IMR-90 (cell line): ENCODE data around the gene WDR48. TPM values are rescaled to one million over a fixed set of nuclear protein-coding genes. Genes with fewer than 3 reads are reported as not detected.

ENCODE experiments used
- ATAC-seq: fragments of 200-7000 bp; cut with Tn5 transposase; 2 replicates; pipeline ENCODE4 v1.9.1; 2020; ENCODE audit warnings: low read depth, mild to moderate bottlenecking, moderate library complexity
- BruUV-seq: library from RNA; stranded (reverse); fragments of 400-500 nt; replicated peaks from 2 replicates; lab custom pipeline; 2021; lab: Mats Ljungman, UMichigan
- CTCF ChIA-PET: fragments of 300-600 bp; formaldehyde crosslinking; extraction: SDS; loops from one replicate; lab custom pipeline; 2021; ENCODE audit warnings: antibody characterized with exemption; lab: Yijun Ruan, JAX
- POLR2A ChIA-PET: fragments of 300-600 bp; sonication (Branson Sonifier 250); formaldehyde crosslinking; loops from one replicate; lab custom pipeline; 2022; ENCODE audit warnings: antibody characterized with exemption; ENCODE audit not compliant: unreplicated experiment; lab: Charles Lee
- DNase-seq: peaks from one replicate; pipeline ENCODE4 v3.0.0; 2013
- H2AFZ ChIP-seq: replicated peaks from 2 replicates; pipeline ENCODE3; 2013; ENCODE audit warnings: low read length, mild to moderate bottlenecking; ENCODE audit not compliant: poor library complexity
- H2AK5ac ChIP-seq: 2 replicates; pipeline ENCODE4 v1.6.1; 2013; ENCODE audit warnings: low read depth, low read length, inconsistent platforms
- H2AK9ac ChIP-seq: replicated peaks from 2 replicates; pipeline ENCODE3; 2013; ENCODE audit warnings: mild to moderate bottlenecking, low read depth, low read length, moderate library complexity; ENCODE audit not compliant: poor library complexity
- H2BK120ac ChIP-seq: 2 replicates; pipeline ENCODE4 v1.6.1; 2013; ENCODE audit warnings: low read depth, low read length, inconsistent platforms
- H2BK15ac ChIP-seq: 3 replicates; pipeline ENCODE4 v1.6.1; 2013; ENCODE audit warnings: low read depth, low read length, inconsistent platforms
- H2BK20ac ChIP-seq: 2 replicates; pipeline ENCODE4 v1.6.1; 2013; ENCODE audit warnings: low read depth, mild to moderate bottlenecking, inconsistent platforms, low read length, moderate library complexity
- H2BK5ac ChIP-seq: 2 replicates; pipeline ENCODE4 v1.6.1; 2013; ENCODE audit warnings: mild to moderate bottlenecking, low read depth, low read length, inconsistent platforms; ENCODE audit not compliant: poor library complexity, severe bottlenecking
- H3K14ac ChIP-seq: replicated peaks from 2 replicates; pipeline ENCODE4 v1.6.1; 2013; ENCODE audit warnings: low read depth, low read length, inconsistent platforms
- H3K18ac ChIP-seq: 2 replicates; pipeline ENCODE4 v1.6.1; 2013; ENCODE audit warnings: low read depth, low read length, control low read depth
- H3K23ac ChIP-seq: 2 replicates; pipeline ENCODE4 v1.6.1; 2013; ENCODE audit warnings: low read depth, low read length, inconsistent platforms
- H3K27ac ChIP-seq: 2 replicates; pipeline ENCODE4 v1.5.1; 2013; ENCODE audit warnings: mild to moderate bottlenecking, control low read depth, low read length; ENCODE audit not compliant: insufficient read depth
- H3K27me3 ChIP-seq: 2 replicates; pipeline ENCODE4 v1.6.1; 2013; ENCODE audit warnings: low read length; ENCODE audit not compliant: control insufficient read depth, insufficient read depth
- H3K36me3 ChIP-seq: 2 replicates; pipeline ENCODE4 v1.6.1; 2013; ENCODE audit warnings: low read length, mixed read lengths; ENCODE audit not compliant: control insufficient read depth, insufficient read depth
- H3K4ac ChIP-seq: 2 replicates; pipeline ENCODE4 v1.6.1; 2013; ENCODE audit warnings: low read depth, low read length, inconsistent platforms
- H3K4me1 ChIP-seq: 2 replicates; pipeline ENCODE4 v1.6.1; 2013; ENCODE audit warnings: low read length, mixed read lengths; ENCODE audit not compliant: control insufficient read depth, insufficient read depth
- H3K4me2 ChIP-seq: 2 replicates; pipeline ENCODE4 v1.6.1; 2013; ENCODE audit warnings: low read depth, mild to moderate bottlenecking, control low read depth, low read length, moderate library complexity
- H3K4me3 ChIP-seq: 2 replicates; pipeline ENCODE4 v1.5.1; 2013; ENCODE audit warnings: low read depth, mild to moderate bottlenecking, control low read depth, low read length, moderate library complexity; ENCODE audit not compliant: insufficient read depth
- H3K56ac ChIP-seq: 2 replicates; pipeline ENCODE4 v1.6.1; 2013; ENCODE audit warnings: low read length, inconsistent platforms; ENCODE audit not compliant: insufficient read depth; ENCODE audit errors: extremely low read depth
- H3K79me1 ChIP-seq, 2 experiments: 2 replicates each; pipeline ENCODE4 v1.6.1; 2013; ENCODE audit warnings: low read length in 2 of 2, inconsistent platforms in 1 of 2, low read depth in 1 of 2
- H3K9ac ChIP-seq: 2 replicates; pipeline ENCODE4 v1.6.1; 2013; ENCODE audit warnings: low read depth, low read length, control low read depth
- H3K9me1 ChIP-seq: 2 replicates; pipeline ENCODE4 v1.6.1; 2013; ENCODE audit warnings: low read length, inconsistent platforms; ENCODE audit not compliant: insufficient read depth
- H3K9me3 ChIP-seq: 2 replicates; pipeline ENCODE4 v1.6.1; 2013; ENCODE audit warnings: low read length; ENCODE audit not compliant: control insufficient read depth, insufficient read depth
- H4K20me1 ChIP-seq: 2 replicates; pipeline ENCODE4 v1.6.1; 2013; ENCODE audit warnings: low read length, inconsistent platforms; ENCODE audit not compliant: insufficient read depth
- H4K5ac ChIP-seq: 2 replicates; pipeline ENCODE4 v1.6.1; 2013; ENCODE audit warnings: mild to moderate bottlenecking, low read depth, low read length, control low read depth
- H4K8ac ChIP-seq, 2 experiments: 2 replicates each; pipeline ENCODE4 v1.6.1; 2013; ENCODE audit warnings: low read depth in 2 of 2, low read length in 2 of 2, control low read depth in 1 of 2, inconsistent platforms in 1 of 2
- H4K91ac ChIP-seq: 2 replicates; pipeline ENCODE4 v1.6.1; 2013; ENCODE audit warnings: low read depth, low read length, inconsistent platforms; ENCODE audit not compliant: insufficient read depth
- POLR2A ChIP-seq: IDR thresholded peaks from 2 replicates; pipeline ENCODE4 v1.6.1; 2012; ENCODE audit warnings: mild to moderate bottlenecking, low read depth, low read length
- RCOR1 ChIP-seq: IDR thresholded peaks from 2 replicates; pipeline ENCODE4 v1.6.1; 2012; ENCODE audit warnings: mild to moderate bottlenecking, low read length, improper control_type of control experiment; ENCODE audit not compliant: insufficient replicate concordance
- SMC3 ChIP-seq: fragments of 150-350 bp; IDR thresholded peaks from 2 replicates; pipeline ENCODE4 v1.6.1; 2016; ENCODE audit warnings: low read depth, mild to moderate bottlenecking, antibody characterized with exemption, low read length, moderate library complexity
- WGBS, 2 experiments: methylation state at CpG; one replicate each; pipeline versions ENCODE4 v1.1.5 to v1.1.7; 2013; ENCODE audit warnings: missing lambda C conversion rate in 2 of 2; ENCODE audit not compliant: insufficient read length in 1 of 2; ENCODE audit errors: extremely low coverage in 2 of 2; 5-methylcytosine and 5-hydroxymethylcytosine counted together
- dilution Hi-C: fragments of 300-500 bp; cut with HindIII; formaldehyde crosslinking; loops from one replicate; pipeline ENCODE4 v1.14.3; 2018; ENCODE audit warnings: low sequenced_read_pairs; ENCODE audit not compliant: unreplicated experiment
- in situ Hi-C: fragments of 300-500 bp; cut with MboI; formaldehyde crosslinking; loops from 3 replicates; pipeline ENCODE4 v1.14.3; 2019; ENCODE audit warnings: low sequenced_read_pairs, inconsistent platforms, mixed read lengths
- intact Hi-C: fragments of 100-400 bp; cut with micrococcal nuclease; formaldehyde crosslinking; loops from 2 replicates; pipeline ENCODE4 v1.10.0; 2022
- polyA plus RNA-seq, 3 experiments: library from polyadenylated mRNA; depleted of rRNA; stranded (reverse); fragments of >200 nt; gene quantifications; 2 replicates each; pipeline ENCODE4 v1.2.3, GENCODE V29; 2012; ENCODE audit warnings: low replicate concordance in 1 of 3
- total RNA-seq: library from RNA; depleted of rRNA; stranded (reverse); fragments of >200 nt; gene quantifications from 2 replicates; pipeline ENCODE4 v1.2.3, GENCODE V29; 2012

WDR48 gene
- total and polyA plus RNA-seq, 2 of the 4 experiments (the other 2 are of a cell fraction) = 14.4 to 41.2 TPM

DNA sequence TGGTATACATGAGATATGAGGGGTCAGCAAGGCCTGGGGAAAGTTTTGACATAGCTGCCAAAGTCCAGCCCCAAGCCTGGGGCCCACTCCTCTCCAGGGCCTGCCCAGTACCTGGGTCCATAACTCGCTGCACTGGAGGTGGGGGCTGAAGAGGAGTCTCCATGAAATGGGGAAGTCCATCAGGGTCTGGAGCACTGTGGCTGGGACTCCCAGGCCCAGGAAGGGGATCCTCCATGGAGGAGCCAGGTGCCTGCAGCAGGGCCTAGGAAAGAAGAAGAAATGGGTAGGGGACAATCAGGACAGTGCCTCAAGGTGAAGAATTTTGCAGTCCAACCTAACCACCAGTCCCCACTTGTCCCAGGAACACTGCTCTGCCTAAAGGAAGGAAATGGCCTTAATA, 47.4 kb downstream of the WDR48 start:
- Histone ChIP-seq H3K56ac (no peak overlapping the region), H3K9me1 (no peaks in the 10 kb centered on the region), H3K14ac (no peak overlapping the region), H2AK9ac (no peak overlapping the region), H2BK15ac (no peak overlapping the region), H3K9me3 (no peaks in the 10 kb centered on the region), H3K27me3 (no peaks in the 10 kb centered on the region), H2AFZ (no peak overlapping the region), H2BK20ac (no peak overlapping the region), H3K18ac (no peak overlapping the region), H4K5ac (no peak overlapping the region), H3K4ac (no peak overlapping the region), H4K8ac (no peak overlapping the region), H3K23ac (no peak overlapping the region), H3K36me3 (peaks cover 52% of the 10 kb centered on the region), H2AK5ac (no peak overlapping the region), H3K9ac (no peak overlapping the region), H2BK5ac (no peak overlapping the region), H3K4me2 (no peak overlapping the region), H3K79me1 (peaks cover 17 to 42% of the 10 kb centered on the region in 2 experiments), H3K27ac (no peak overlapping the region), H4K20me1 (peaks cover 43% of the 10 kb centered on the region), H3K4me1 (no peaks in the 10 kb centered on the region), H2BK120ac (no peak overlapping the region), H3K4me3 (no peak overlapping the region), H4K91ac (no peak overlapping the region)
- in situ Hi-C loops (no loop called here), intact Hi-C loops (no loop called here), dilution Hi-C loops (no loop called here)
- DNase-seq (no peak), ATAC-seq (no peak)
- no TSS peak for BruUV-seq
- WGBS, 2 experiments = no CpG with 5 or more reads among the region's 1 CpG
- CTCF ChIA-PET = no interaction called here
- POLR2A ChIA-PET = no interaction called here
- TF ChIP-seq POLR2A (no peak), RCOR1 (no peak), SMC3 (no peak)
